ENCODE measurements around the gene MYH7.
"Not testable (repeated sequence)": the region's sequence is repeated elsewhere in the genome, so short reads cannot be mapped to it uniquely, and the experiment has no call there.

Gene MYH7

GRCh38 chr14:23435543-23436326, at the start of gene MYH7:
MYH7 (minus strand) TSS chr14:23435660; CDS start chr14:23433732, 1,928 bp downstream.
- DNase-seq (ENCODE audit: low read depth): no peak

- no peak for DNase-seq (ENCODE audit: low read depth)
Observed at GRCh38 chr14:23483236-23483854, 47.9 kb upstream of the MYH7 start.

GRCh38 chr14:23482823-23483148, 47.3 kb upstream of the MYH7 start:
- DNase-seq (ENCODE audit: low read depth): no peak

GRCh38 chr14:23481979-23482822, 46.7 kb upstream of the MYH7 start:
- no peak for DNase-seq (ENCODE audit: low read depth)

GRCh38 chr14:23481362-23481970, 46.0 kb upstream of the MYH7 start:
- DNase-seq (ENCODE audit: low read depth): no peak

GRCh38 chr14:23478109-23478759, 42.8 kb upstream of the MYH7 start:
- peak; percentile 24 for DNase-seq (ENCODE audit: low read depth)

- DNase-seq (ENCODE audit: low read depth): no peak
Observed at GRCh38 chr14:23470947-23471346, 35.5 kb upstream of the MYH7 start.

GRCh38 chr14:23469906-23470403, 34.5 kb upstream of the MYH7 start:
- DNase-seq (ENCODE audit: low read depth): no peak

- peak; percentile 88 for DNase-seq (ENCODE audit: low read depth)
Observed at GRCh38 chr14:23469127-23469905, 33.9 kb upstream of the MYH7 start, which contains the start of gene NGDN. NGDN (plus strand) TSS chr14:23469703; CDS start chr14:23469716, 13 bp downstream.

- DNase-seq (ENCODE audit: low read depth): no peak
Observed at GRCh38 chr14:23468704-23469126, 33.3 kb upstream of the MYH7 start.

- no peak for DNase-seq (ENCODE audit: low read depth)
Observed at GRCh38 chr14:23465261-23465660, 29.8 kb upstream of the MYH7 start.

- no peak for DNase-seq (ENCODE audit: low read depth)
Observed at GRCh38 chr14:23464700-23465099, 29.2 kb upstream of the MYH7 start.

- no peak for DNase-seq (ENCODE audit: low read depth)
Observed at GRCh38 chr14:23460960-23461359, 25.5 kb upstream of the MYH7 start.

GRCh38 chr14:23457587-23458445, 22.4 kb upstream of the MYH7 start:
- DNase-seq (ENCODE audit: low read depth): no peak

GRCh38 chr14:23456883-23457586, 21.6 kb upstream of the MYH7 start:
- DNase-seq (ENCODE audit: low read depth): not testable (repeated sequence)

- no peak for DNase-seq (ENCODE audit: low read depth)
Observed at GRCh38 chr14:23454445-23454856, 19.0 kb upstream of the MYH7 start.

GRCh38 chr14:23452237-23452636, 16.8 kb upstream of the MYH7 start:
- DNase-seq (ENCODE audit: low read depth): no peak

GRCh38 chr14:23450379-23450778, 14.9 kb upstream of the MYH7 start:
- no peak for DNase-seq (ENCODE audit: low read depth)

GRCh38 chr14:23449314-23449713, 13.9 kb upstream of the MYH7 start:
- DNase-seq (ENCODE audit: low read depth): no peak
